HG02884 (cell line): ENCODE measurements around the gene ZNF185.

Experiments used
- ATAC-seq: cut with Tn5 transposase; IDR thresholded peaks from one replicate; pipeline ENCODE4 v1.9.1; 2021; ENCODE audit warnings: mild to moderate bottlenecking, moderate library complexity; ENCODE audit not compliant: unreplicated experiment

Gene ZNF185

DNA sequence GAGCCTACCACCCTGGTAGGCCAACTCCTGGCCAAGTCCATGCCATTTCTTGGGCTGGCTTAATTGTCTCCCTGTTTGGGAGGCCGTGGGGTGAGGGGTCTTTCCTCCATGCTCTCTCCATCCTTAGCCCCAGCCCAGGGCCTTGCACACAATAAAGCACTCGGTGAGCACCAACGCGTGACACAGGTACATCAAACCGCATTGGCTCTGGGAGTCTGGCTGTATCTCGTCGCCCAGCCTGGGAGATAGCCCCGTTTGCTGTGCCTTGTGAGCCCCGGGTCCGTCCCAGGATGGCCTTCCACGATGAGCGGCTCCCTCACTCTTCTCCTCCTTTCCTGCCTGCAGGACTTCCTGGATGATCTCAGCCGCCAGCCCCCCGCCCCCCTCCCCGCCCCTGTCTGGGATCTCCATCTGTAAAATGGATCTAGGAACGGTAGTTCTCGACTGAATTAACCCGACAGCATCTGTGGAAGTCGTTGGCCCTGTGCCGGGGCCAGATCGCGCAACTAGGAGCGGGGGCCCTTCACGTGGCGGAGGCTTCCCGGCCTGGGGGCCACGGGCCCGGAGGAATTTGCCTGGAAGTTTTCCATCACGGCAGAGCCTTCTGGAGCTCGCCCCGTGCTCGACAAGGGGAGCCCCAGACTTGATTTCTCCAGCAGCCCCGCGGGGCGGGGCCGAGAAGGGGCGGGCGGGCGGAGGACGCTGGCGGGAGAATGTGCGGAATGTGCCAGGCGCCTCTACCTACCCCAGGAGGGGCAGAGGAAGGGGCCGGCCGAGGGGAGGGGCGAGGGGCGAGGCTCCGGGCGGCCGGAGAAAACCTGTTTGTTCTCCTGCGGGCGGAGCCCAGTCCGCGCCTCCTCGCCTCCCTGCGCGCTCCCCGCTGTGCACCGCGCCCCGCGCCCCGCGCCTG is at the start of gene ZNF185:
Gene ZNF185 (plus strand): TSS at position 846 of the 910 bp plus-strand sequence. CDS start 16,423 bp downstream, outside the sequence.
- no peak for ATAC-seq

DNA sequence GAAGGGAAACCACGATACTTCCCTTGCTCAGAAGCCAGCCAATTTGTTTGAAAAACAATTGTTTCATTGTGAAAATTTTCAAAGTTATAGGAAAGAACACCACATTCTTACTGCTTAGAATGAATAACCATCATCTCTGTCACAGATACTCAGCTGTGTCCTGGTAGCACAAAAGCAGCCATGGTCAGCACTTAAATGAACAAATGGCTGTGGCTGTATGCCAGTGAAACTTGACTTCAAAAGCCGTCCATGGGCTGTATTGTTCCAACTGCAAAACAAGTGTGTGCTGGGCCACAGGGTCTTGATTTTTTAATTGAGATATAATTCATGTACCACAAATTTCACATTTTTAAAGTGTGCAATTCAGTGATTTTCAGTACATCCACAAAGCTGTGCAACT is 47.4 kb upstream of the ZNF185 start:
- no peak for ATAC-seq

- no peak for ATAC-seq
Observed at GRCh38 chrX:152853986-152854385, 43.9 kb upstream of the ZNF185 start.

- no peak for ATAC-seq
Observed at GRCh38 chrX:152861116-152861515, 36.8 kb upstream of the ZNF185 start.

DNA sequence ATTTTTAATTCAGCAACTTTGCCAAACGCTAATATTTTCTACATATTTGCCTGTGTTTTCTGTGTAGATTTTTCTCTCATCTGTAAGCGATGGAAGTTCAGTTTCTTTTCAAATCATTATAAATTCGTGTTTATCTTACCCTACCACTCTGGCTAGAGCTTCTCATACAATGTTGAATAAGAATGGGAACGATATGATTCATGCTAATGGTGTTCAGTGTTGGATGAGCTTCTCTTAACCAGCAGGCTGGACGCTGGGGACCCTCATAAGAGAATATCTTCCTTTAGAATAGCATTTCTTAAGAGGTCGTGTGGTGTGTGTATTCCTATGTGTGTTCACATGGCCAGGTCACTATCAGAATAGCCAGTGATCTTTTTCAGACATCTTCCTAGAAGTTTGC is 36.0 kb upstream of the ZNF185 start:
- no peak for ATAC-seq

DNA sequence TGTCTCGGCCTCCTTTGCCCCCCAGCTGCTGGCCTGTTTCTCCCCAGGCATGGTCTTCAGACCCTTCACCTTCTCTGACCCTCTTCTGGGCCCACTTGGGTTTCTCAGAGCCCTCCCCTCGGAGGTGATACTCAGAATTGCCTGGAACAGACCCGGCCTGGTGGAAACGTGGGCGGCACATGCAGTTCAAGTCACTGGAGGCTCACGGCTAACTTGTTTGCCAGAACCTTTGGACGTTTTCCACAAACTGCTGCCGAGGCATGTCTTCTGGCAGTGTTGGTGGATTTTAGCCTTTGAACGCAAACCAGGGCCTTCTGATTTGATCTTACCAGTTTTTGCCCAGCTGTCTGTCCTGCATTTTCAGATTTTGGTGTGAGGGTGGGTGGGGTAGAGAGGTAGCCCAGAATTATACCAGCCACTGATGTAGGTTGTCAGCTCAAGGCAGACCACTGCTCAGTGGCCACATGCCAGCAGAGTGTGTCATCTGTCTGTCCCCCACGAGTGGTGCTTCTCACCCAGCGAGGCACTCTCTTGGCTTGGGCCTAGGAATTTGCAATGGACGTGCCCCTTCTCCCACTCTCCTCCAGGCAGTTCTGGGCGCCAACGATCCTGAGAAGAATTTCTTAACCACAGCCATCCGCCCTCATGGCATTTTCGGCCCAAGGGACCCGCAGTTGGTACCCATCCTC is 32.5 kb upstream of the ZNF185 start:
- no peak for ATAC-seq

- no peak for ATAC-seq
Observed at GRCh38 chrX:152866386-152866785, 31.5 kb upstream of the ZNF185 start.

- ATAC-seq: no peak
Observed at GRCh38 chrX:152869972-152870371, 27.9 kb upstream of the ZNF185 start.

DNA sequence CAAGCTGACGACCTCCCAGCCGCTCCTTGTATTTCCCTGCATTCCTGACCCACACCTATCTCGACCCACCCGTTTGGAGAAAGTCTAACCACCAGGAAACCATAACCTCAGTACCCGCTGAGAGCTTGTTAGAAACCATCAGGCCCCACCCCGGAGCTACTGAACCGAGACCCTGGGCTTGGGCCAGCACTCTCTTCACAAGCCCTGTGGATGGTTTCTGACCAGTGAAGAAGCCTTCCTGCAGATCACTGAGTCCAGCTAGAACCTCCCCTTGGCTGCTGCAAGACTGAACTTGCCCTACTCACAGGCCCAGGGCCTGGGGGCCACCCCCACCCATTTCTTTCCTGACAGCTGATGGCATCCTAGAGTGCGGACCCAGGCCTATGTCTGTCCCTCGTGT is 26.6 kb upstream of the ZNF185 start:
- ATAC-seq: no peak

DNA sequence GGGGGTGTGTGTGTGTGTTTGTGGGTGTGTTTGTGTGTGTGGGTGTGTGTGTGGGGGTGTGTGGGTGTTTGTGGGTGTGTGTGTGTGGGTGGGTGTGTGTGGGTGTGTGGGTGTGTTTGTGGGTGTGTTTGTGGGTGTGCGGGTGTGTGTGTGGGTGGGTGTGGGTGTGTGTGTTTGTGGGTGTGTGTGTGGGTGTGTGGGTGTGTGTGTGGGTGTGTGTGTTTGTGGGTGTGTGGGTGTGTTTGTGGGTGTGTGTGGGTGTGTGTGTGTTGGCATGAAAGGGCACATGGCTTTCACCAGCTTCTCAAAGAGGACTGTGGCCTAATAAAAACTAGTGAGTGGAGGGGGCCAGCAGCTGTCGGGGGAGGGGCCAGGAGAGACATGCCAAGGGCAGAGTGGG is 25.3 kb upstream of the ZNF185 start:
- ATAC-seq: no peak

- ATAC-seq: no peak
Observed at GRCh38 chrX:152873361-152873760, 24.5 kb upstream of the ZNF185 start.

- ATAC-seq: no peak
Observed at GRCh38 chrX:152876931-152877840, 20.7 kb upstream of the ZNF185 start.

DNA sequence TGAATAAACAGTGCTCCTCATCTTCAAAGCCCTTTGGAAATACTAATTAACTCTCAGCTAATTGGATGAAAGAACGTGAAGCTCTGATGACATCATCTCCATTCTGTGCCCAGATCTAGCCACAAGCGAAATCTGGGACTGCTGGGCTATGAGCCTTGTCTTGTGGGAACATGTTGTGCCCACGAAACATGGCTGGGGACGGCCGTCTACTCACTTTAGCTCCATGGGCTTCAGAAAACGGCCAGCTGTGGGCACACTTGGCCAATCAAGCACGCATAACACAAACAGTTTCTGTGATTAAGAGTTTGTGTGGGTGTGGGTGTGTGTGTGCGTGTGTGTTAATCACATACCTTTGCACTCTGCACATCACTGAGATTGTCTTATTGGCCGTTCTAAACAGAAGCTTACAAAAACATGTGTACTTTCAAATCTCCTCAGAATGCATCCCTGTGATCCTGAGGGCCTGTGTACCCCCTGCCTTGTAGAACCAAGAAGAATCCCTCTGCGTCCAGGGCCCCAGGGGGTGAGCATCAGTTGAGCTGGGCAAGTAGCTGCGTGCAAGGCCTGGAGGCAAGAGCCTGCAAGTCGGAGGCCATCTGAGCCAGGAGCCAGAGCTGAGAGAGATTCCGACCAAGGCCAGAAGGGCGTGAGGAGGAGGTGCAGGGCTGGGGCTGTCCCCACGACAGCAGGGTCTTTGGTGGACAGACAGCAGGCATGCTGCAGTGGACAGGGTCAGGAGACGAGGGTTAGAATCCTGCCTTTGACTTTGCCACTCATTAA is 18.7 kb upstream of the ZNF185 start:
- ATAC-seq: no peak

DNA sequence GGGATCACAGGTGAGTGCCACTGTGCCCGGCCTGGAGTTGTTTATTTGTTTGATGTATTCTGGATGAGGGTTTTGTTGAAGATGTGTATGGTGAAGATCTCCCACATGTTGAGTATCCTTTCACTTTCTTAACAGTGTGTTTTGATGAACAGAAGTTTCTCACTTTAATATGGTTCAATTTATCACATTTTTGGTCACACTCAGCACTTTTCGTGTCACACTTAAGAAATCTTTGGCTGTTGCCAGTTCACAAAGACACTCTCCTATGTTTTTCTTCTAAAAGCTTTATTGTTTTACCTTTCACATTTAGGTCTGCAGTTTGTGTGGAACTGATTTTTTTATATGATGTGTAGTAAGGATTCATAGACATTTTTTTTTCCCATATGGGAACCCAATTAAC is 16.6 kb upstream of the ZNF185 start:
- ATAC-seq: no peak

DNA sequence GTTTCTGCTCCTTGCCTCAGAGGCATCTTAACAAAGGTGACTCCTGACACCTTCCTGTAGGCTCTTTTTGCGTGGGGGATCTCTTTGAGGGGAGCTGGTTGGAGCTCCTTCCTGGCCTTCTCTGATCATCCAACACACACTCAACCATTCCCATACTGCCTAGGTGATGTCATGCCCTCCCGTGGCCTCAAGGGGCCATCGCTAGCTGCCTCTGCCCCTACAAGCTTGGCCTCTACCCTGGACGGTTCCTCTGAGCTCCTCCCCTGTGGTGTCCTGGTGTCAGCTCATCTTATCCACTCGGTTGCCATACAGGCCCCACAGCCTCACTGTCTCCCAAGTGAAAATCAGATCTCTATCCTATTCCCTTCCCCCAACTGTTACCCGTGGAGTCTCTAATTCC is 13.7 kb upstream of the ZNF185 start:
- ATAC-seq: no peak

DNA sequence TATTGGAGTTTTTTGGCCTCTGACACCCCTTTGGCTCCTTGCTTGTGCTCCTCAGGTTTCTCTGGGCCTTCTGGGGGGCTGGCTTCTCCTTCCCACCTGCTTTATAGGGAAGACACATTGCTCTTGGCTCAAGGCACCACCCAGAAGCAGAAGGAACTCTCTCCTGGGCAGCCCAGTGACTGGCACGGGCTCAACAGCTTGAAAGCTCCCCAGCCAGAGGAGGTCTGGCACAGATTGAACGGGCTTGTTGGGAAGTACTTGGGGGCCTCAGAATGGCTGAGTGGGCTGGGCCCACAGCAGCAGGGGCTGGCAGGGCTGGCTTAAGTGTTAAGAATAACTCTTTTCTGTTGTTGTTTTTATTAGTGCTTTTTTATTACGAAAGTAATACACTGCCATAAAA is 11.2 kb upstream of the ZNF185 start:
- no peak for ATAC-seq

DNA sequence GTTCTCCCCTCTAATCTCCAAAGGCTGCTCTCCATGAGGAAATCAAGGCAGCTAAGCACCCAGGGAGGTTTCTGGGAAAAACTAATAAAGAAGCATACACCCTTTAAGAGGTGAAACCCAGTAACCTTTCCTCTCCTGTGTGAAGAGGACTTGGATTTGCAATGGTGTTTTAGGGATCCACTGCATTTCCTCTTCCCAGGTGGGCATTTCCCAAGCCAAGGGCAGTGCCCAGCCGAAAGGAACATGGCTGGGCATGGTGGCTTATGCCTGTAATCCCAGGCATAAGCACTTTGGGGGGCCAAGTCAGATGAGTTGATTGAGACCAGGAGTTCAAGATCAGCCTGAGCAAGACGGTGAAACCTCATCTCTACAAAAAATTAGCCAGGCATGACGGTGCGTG is 5.4 kb upstream of the ZNF185 start:
- ATAC-seq: no peak

DNA sequence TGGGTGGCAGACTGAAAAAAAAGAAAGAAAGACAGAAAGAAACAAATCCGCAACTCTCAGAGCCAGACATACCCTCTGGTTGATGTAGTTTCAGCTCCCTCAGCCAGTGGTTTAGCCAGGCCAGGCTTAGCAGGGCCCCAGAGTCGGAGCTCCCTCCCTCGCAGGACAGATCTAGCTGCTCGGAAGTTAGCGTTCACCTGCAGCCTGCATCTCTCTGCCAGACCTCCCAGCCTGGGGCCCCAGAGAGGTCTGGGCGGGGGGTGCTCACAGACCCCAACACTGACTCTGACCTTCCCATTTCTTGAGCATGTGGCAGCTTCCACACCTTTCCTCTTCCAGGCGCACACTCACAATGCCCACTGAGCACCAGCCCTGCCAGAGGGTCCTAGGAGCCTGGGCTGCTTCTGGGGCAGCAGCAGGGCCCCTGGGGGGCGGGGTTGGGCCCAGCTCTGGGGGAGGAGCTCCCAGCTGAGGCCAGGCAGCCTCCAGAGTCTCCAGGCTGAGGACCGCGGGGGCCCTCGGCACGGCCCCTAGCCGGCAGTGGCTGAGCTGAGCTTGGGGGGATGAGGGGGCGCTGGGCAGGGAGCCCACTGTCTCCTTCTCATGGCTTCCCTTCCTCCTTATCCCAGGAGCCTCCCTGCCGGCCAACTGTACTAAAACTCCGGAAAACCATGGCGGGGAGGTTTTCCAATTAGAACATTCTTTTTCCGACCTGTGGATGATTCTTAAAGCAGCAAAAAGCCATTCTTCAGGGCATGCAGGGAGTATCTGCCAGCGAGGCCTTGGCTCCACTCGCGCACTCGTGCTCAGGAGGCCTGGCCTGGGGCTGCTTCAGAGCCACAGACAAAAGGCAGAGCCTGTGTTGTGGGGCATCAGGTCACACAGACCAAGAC is 4.6 kb upstream of the ZNF185 start:
- ATAC-seq: no peak

DNA sequence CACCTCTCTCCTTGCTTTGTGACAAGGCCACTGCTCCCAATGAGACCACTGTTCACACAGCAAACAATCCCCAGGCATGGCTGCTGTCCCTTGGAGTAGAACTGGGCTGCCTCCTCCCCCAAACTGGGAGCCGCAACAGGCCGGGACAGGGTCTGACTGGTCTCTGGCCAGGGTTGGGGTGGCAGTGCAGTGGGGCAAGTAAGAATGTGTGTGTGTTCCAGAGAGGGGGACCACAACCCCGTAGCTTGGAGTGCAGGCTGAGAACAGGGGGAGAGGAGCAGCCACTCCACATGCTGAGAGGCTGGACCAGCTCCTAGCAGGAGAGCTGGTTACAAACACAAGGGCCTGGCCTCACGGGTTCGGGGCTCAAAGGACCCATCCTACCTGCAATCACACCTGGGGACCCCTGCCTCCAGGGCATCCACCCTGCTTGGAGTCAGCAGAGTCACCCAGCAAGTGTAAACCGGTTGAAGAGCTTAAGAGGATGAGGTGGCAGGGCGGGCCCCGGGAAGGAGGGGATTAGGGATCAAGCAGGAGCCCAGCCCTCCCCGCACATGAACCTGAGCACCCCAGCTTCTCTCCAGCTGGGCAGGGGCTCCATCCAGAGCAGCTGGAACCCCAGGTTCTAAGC is 3.8 kb upstream of the ZNF185 start:
- no peak for ATAC-seq
